NOMO-1 treated with DMSO at 0.1 percent for 48 hours (cell line): ENCODE data around the gene CSRNP3.

Experiments
- DNase-seq: peaks from one replicate; lab custom pipeline; 2025; ENCODE audit not compliant: unreplicated experiment; lab: John Stamatoyannopoulos, UW

CSRNP3 gene

DNA sequence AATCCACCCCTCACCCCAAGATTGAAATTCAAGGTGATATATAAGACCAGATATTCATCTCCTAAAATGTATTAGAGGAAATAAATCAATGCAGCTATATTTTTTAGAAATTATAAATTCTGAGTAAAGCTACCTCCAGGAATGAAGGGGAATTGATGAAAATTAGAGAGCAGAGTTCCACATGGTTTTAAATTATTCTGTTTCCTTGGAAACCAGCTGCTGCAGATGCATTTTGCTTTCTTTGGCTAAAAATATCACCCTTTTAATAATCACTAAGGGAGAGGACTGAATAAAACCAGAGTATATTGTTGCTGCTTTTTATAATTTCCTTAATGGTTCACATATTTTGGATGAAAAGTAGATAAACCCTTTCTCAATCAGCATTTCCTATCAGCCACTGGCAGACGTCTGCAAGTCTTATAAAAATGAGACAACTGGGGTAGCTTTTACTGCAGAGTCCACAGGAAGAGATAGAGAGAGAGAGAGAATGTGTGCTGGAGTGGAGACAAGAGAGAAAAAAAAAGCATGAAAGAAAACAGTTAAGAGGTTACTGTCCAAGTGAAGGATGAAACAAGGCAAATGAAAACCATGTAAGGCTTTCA is 2.0 kb downstream of the CSRNP3 start:
- no peak for DNase-seq

- DNase-seq, result no peak
These were observed 3.4 kb downstream of the CSRNP3 start for GRCh38 chr2:165472922-165473321.

DNA sequence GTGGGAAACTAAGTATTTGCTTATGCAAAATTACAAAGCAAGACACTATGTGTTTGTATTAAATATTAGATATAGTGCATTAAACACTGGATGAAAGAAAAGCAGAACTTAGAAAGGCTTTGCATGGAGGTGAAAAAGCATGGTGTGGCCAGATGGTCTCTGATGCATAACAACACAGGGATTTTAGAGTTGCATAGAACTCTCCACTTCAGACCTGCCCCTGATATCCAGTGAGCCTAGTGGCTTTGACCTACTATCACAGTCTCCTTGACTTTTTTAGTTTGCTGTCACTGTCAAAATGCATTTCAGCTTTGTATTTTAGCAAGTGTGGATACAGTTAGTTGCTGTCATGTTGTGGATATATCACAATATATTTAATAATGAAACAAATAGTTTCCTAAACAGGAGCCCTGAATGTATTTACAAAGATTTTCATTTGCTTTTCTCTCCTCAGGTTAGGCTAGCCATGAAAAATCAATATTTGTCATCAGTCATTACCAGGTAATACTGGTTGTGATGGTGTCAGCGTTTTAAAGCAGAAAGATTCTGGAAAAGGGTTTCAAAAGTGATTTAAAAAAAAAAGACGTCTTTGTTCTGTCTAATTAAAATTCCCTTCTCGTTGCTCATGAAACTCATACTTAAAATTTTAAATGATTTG is 5.2 kb downstream of the CSRNP3 start:
- no peak for DNase-seq

DNA sequence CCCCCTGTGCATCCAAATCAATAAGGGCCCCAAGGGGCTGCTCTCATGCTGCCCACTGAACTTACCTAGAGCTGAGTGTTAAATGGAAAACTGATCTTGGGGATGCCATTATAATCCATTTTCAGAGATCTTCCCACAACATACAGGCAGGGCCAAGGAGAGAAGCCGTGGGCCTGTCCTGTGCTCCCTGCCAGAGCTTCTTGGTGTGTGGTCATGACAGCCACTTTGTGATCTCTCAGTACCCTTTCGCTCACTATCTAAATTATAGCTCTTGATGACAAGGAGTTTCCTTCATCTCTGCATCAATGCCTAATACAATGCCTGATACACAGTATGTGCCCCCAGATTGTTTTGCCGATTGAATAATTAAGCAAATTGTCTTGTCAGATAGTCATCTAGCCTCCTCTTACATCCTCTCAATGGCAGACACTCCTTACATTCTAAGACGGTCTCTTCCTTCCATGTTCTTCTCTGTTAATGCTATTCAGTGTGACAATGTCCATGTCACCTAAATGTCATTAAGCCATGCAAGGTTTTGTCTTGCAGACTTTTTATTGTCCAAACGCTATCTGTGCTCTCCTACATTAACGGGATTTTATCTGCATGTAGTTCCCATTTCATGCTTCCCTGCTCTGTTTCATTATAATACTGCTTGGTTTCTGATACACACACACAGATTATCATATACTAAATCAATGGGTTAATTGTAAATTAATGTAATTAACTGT is 5.9 kb downstream of the CSRNP3 start:
- DNase-seq, result no peak

DNA sequence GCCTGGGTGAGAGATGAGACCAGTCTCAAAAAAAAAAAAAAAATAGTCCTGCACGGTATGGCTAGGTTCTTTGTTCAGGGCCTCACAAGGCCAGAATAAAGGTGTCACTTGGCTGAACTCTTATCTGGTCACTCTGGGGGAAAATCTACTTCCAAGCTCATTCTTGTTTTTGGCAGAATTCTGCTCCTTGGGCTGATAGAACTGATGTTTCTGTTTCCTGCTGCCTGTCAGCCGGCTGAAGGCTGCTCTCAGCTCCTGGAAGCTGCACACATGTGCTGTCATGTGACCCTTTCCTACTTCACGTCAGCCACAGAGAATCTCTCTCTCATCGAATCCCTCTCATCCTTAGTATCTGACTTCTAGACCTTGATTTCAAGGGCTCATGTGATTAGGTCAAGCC is 10.4 kb downstream of the CSRNP3 start:
- DNase-seq, result no peak

- DNase-seq, result no peak
These were observed 25.1 kb downstream of the CSRNP3 start for GRCh38 chr2:165494573-165494972.

GRCh38 chr2:165497659-165498317 is 28.3 kb downstream of the CSRNP3 start:
- DNase-seq, result no peak

- DNase-seq, result no peak
These were observed 29.6 kb downstream of the CSRNP3 start for GRCh38 chr2:165499131-165499530.

- DNase-seq, result no peak
These were observed 30.5 kb downstream of the CSRNP3 start for GRCh38 chr2:165500001-165500400.

- no peak for DNase-seq
These were observed 31.3 kb downstream of the CSRNP3 start for GRCh38 chr2:165500816-165501215.

DNA sequence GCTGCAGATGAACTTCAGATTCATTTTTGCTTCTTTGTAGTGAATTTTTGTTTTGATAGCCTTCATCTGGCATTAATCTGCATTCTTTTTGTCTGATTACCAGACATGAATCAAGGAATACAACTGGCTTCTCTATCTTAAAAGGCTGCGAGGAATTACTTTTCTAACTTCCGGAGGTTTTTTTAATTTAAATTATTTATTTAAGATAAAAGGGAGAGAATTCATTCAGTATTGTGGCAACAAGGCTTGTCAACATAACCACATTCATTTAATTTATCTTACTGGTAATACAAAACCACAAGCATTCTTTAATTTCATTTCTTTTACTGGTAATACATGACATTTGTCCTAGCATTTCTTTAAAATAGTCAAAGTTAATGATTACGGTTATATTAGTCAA is 36.0 kb downstream of the CSRNP3 start:
- DNase-seq, result no peak

- DNase-seq, result no peak
These were observed 39.4 kb downstream of the CSRNP3 start for GRCh38 chr2:165508927-165509326.

- DNase-seq, result no peak
These were observed 44.0 kb downstream of the CSRNP3 start for GRCh38 chr2:165513479-165513878.

- DNase-seq, result no peak
These were observed 49.1 kb downstream of the CSRNP3 start for GRCh38 chr2:165518611-165519010.

GRCh38 chr2:165522719-165523118 is 53.2 kb downstream of the CSRNP3 start:
- no peak for DNase-seq

DNA sequence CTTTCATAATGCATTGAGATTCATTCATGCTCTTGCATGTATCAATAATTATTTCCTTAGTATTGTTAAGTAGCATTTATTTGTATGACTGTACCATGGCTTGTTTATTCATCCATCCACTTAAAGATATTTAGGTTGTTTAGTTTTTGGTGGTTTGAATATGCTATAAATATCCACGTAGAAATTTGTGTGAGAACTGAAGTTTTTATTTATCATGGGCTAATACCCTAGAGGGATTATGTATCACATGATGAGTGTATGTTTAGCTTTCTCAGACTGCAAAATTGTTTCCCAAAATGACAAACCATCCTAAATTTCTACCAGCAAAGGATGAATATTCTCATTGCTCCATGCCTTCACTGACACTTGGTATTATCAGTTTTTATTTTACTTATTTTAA is 55.2 kb downstream of the CSRNP3 start:
- no peak for DNase-seq

- DNase-seq, result no peak
These were observed 59.2 kb downstream of the CSRNP3 start for GRCh38 chr2:165528691-165529090.

DNA sequence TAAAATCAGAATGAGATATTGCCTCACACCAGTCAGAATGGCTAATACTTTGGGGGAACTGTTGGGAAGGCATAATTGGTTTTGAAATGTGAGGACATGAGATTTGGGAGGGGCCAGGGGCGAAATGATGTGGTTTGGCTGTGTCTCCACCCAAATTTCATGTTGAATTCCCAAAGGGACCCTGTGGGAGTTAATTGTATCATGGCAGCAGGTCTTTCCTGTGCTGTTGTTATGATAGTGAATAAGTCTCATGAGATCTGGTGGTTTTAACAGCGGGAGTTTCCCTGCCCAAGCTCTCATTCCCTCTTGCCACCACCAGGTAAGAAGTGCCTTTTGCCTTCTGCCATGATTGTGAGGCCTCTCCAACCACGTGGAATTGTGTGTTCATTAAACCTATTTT is 59.6 kb downstream of the CSRNP3 start:
- no peak for DNase-seq

- DNase-seq, result no peak
These were observed 63.8 kb downstream of the CSRNP3 start for GRCh38 chr2:165533331-165533730.

GRCh38 chr2:165535471-165535870 is 66.0 kb downstream of the CSRNP3 start:
- DNase-seq, result no peak

DNA sequence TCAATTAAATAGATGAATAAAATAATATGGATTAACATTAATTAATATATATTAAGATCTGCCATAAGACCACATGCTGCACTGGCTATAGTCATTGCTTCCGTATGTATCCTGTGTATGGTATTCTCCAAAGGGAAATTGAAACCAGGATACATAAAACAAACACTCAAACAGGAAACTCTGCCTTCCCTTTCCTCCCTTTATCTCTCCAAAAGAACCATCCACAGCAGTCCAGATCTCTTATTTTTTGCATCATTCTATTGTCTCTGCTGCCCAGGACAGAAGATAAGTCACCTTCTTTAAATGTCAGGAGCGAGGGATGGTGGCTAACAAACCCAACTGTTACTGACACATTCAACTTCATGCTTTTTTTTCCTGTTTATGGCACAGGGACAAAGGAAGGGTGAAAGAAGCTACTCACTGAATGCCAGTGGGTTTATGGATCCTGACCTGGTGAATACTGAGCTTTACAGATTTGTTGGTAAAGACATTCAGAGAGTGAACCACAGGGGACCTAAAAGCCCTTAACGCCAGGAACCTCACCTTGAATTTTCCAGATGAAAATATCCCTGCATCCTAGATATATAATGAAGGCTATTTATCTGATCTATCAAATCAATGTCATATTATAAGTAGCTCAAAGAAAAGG is 67.5 kb downstream of the CSRNP3 start:
- no peak for DNase-seq
